Panc1 (cell line): ENCODE measurements around the gene SLC48A1. TPM values are rescaled to one million over a fixed set of nuclear protein-coding genes. Genes with fewer than 3 reads are reported as not detected.

Experiments
- ATAC-seq: fragments of 200-7000 bp; cut with Tn5 transposase; 2 replicates; pipeline ENCODE4 v1.9.1; 2020; ENCODE audit warnings: mild to moderate bottlenecking, moderate library complexity
- BruUV-seq: library from RNA; stranded (reverse); fragments of 400-500 nt; replicated peaks from 2 replicates; lab custom pipeline; 2021; lab: Mats Ljungman, UMichigan
- CTCF ChIA-PET: fragments of 300-600 bp; sonication (Branson Sonifier 250); formaldehyde crosslinking; loops from one replicate; lab custom pipeline; 2022; ENCODE audit warnings: antibody characterized with exemption; lab: Charles Lee
- POLR2A ChIA-PET: fragments of 300-600 bp; sonication (Branson Sonifier 250); formaldehyde crosslinking; loops from one replicate; lab custom pipeline; 2022; ENCODE audit warnings: antibody characterized with exemption; lab: Charles Lee
- DNase-seq: peaks from one replicate; pipeline ENCODE4 v3.0.0-alpha.2; 2010; ENCODE audit warnings: low read depth, low spot score
- H3K27ac ChIP-seq: 2 replicates; pipeline ENCODE4 v1.5.1; 2011; ENCODE audit warnings: mild to moderate bottlenecking, low read length, inconsistent platforms
- H3K27me3 ChIP-seq: fragments of 200-500 bp; sonication (Bioruptor generic); 2 replicates; pipeline ENCODE4 v1.6.0; 2014; ENCODE audit warnings: low read length, inconsistent platforms; ENCODE audit not compliant: control insufficient read depth, insufficient read depth
- H3K36me3 ChIP-seq: fragments of 200-500 bp; sonication (Bioruptor generic); 2 replicates; pipeline ENCODE4 v1.5.1; 2014; ENCODE audit warnings: inconsistent platforms, mild to moderate bottlenecking, low read length, moderate library complexity; ENCODE audit not compliant: control insufficient read depth, insufficient read depth
- H3K4me1 ChIP-seq: 2 replicates; pipeline ENCODE4 v1.5.1; 2011; ENCODE audit warnings: inconsistent platforms, mild to moderate bottlenecking, low read length, moderate library complexity; ENCODE audit not compliant: control insufficient read depth, insufficient read depth
- H3K4me3 ChIP-seq, 2 experiments: 2 replicates each; pipeline ENCODE4 v1.5.1; 2011 to 2012; ENCODE audit warnings: low read depth in 2 of 2, low read length in 2 of 2, mild to moderate bottlenecking in 2 of 2, inconsistent platforms in 1 of 2, moderate library complexity in 1 of 2
- H3K9me3 ChIP-seq: fragments of 200-500 bp; sonication (Bioruptor generic); 2 replicates; pipeline ENCODE4 v1.5.1; 2014; ENCODE audit warnings: low read depth, mild to moderate bottlenecking, inconsistent platforms, low read length, moderate library complexity; ENCODE audit not compliant: control insufficient read depth, insufficient read depth
- CTCF ChIP-seq: fragments of 450-650 bp; IDR thresholded peaks from 2 replicates; pipeline ENCODE4 v1.5.1; 2017; ENCODE audit warnings: mild to moderate bottlenecking
- POLR2AphosphoS5 ChIP-seq: IDR thresholded peaks from 2 replicates; pipeline ENCODE4 v1.6.1; 2012; ENCODE audit warnings: mild to moderate bottlenecking, low read depth, low read length, moderate library complexity
- REST ChIP-seq, 2 experiments: IDR thresholded peaks; 2 replicates each; pipeline ENCODE4 v1.6.1; 2011 to 2012; ENCODE audit warnings: low read depth in 2 of 2, control low read depth in 1 of 2, low read length in 1 of 2, mild to moderate bottlenecking in 1 of 2, moderate library complexity in 1 of 2; ENCODE audit not compliant: insufficient read depth in 1 of 2
- SIN3A ChIP-seq: IDR thresholded peaks from 2 replicates; pipeline ENCODE4 v1.6.1; 2012; ENCODE audit warnings: low read depth, mild to moderate bottlenecking, low read length, moderate library complexity, borderline replicate concordance; ENCODE audit not compliant: insufficient read depth
- TCF7L2 ChIP-seq: IDR thresholded peaks from 2 replicates; pipeline ENCODE4 v1.6.1; 2011; ENCODE audit warnings: mild to moderate bottlenecking, low read depth, low read length, inconsistent platforms
- in situ Hi-C: cut with HindIII; loops from 2 replicates; pipeline ENCODE4 v1.10.0; 2016; ENCODE audit warnings: low sequenced_read_pairs, low pct_unique_long_range_greater_than_20kb
- intact Hi-C: fragments of 100-400 bp; cut with micrococcal nuclease; formaldehyde crosslinking; loops from one replicate; pipeline ENCODE4 v1.10.0; 2022; ENCODE audit not compliant: unreplicated experiment
- total RNA-seq: library from RNA; stranded (reverse); gene quantifications from one replicate; pipeline ENCODE4 v1.2.1, GENCODE V29; 2021; ENCODE audit not compliant: unreplicated experiment

SLC48A1 gene
- total RNA-seq, 1 experiment from 2014 or later: 32.0 TPM

- Histone ChIP-seq H3K9me3 (no peaks in the 10 kb centered on the region), H3K36me3 (no peaks in the 10 kb centered on the region), H3K4me1 (no peaks in the 10 kb centered on the region; the same call in 1 of the 2 replicates), H3K4me3 (no peak overlapping the region), H3K27ac (no peak overlapping the region), H3K27me3 (no peaks in the 10 kb centered on the region)
- TF ChIP-seq POLR2AphosphoS5: no peak
- no peak for TF ChIP-seq REST (IDR thresholded peaks at IDR 0.05; ENCODE audit: insufficient read depth in 1 of 2, low read depth in 2 of 2, low read length in 1 of 2)
- no peak for TF ChIP-seq CTCF
- TF ChIP-seq TCF7L2: no peak
- TF ChIP-seq SIN3A: no peak
- ATAC-seq (no peak), DNase-seq (no peak)
- no TSS peak for BruUV-seq
- intact Hi-C loops: no loop called here
- in situ Hi-C loops: no loop called here
- ChIA-PET POLR2A (no interaction called here), CTCF (interaction anchor here (0.6 to 1.9 kb wide), 2 partner anchors 28 to 212 kb away, joined by 3 to 8 read pairs; no protein-coding TSS in a partner anchor)
These were observed 33.7 kb upstream of the SLC48A1 start for GRCh38 chr12:47739297-47739696.

GRCh38 chr12:47739979-47740378 lies 33.1 kb upstream of the SLC48A1 start:
- ATAC-seq (no peak), DNase-seq (no peak)
- POLR2A ChIA-PET: no interaction called here
- no peak for TF ChIP-seq REST (IDR thresholded peaks at IDR 0.05; ENCODE audit: insufficient read depth in 1 of 2, low read depth in 2 of 2, low read length in 1 of 2)
- TF ChIP-seq CTCF: no peak
- no peak for TF ChIP-seq TCF7L2
- no peak for TF ChIP-seq SIN3A
- no peak for TF ChIP-seq POLR2AphosphoS5
- no peak overlapping the region for H3K27ac ChIP-seq
- in situ Hi-C loops: no loop called here
- no peaks in the 10 kb centered on the region for H3K27me3 ChIP-seq
- H3K36me3 ChIP-seq: no peaks in the 10 kb centered on the region
- BruUV-seq: no TSS peak
- CTCF ChIA-PET: interaction anchor here (0.6 to 1.9 kb wide), 3 partner anchors 27 to 557 kb away, joined by 3 to 8 read pairs (median 3); no protein-coding TSS in a partner anchor
- no peak overlapping the region for H3K4me3 ChIP-seq
- H3K9me3 ChIP-seq: no peaks in the 10 kb centered on the region
- intact Hi-C loops: no loop called here
- no peaks in the 10 kb centered on the region; the same call in 1 of the 2 replicates for H3K4me1 ChIP-seq
